ENCODE measurements around the gene CADPS2. TPM values are rescaled to one million over a fixed set of nuclear protein-coding genes. Genes with fewer than 3 reads are reported as not detected.

The CADPS2 gene
- total and polyA plus RNA-seq, 2 donors (not counting 1 experiment from before 2014, with no cell fraction given) = not detected

- no peaks in the 10 kb centered on the region for H3K27me3 Mint-ChIP-seq
- intact Hi-C loops (cut with micrococcal nuclease) = no loop called here
- ChIA-PET POLR2A (no interaction called here), CTCF (no interaction called here)
- H3K4me3 ChIP-seq (ENCODE audit: control extremely low read depth in 1 of 5, extremely low read depth in 1 of 5, insufficient read depth in 1 of 5, low read depth in 2 of 5, low read length in 4 of 5) = no peak overlapping the region
- H3K9me3 Mint-ChIP-seq (ENCODE audit: insufficient read depth) = no peaks in the 10 kb centered on the region
- ATAC-seq (ENCODE audit: low read depth) (no peak), DNase-seq (no peak)
- H3K9me3 ChIP-seq (ENCODE audit: control extremely low read depth in 1 of 3, control insufficient read depth in 2 of 3, insufficient read depth in 1 of 3, low read length in 2 of 3) = peaks cover 0 to 11% (median 0%) of the 10 kb centered on the region in 3 donors
- H3K4me1 Mint-ChIP-seq = no peaks in the 10 kb centered on the region
- no peak overlapping the region for H3K9ac ChIP-seq (ENCODE audit: low read length)
- H3K4me1 ChIP-seq (ENCODE audit: control insufficient read depth in 2 of 2, insufficient read depth in 2 of 2, low read length in 2 of 2) = no peaks in the 10 kb centered on the region
- H3K79me2 ChIP-seq (ENCODE audit: control insufficient read depth, insufficient read depth, low read length) = no peaks in the 10 kb centered on the region
- H3K27me3 ChIP-seq (replicated peaks in 1 of 4; ENCODE audit: control extremely low read depth in 1 of 4, control insufficient read depth in 3 of 4, insufficient read depth in 4 of 4, low read length in 3 of 4) = no peaks in the 10 kb centered on the region
- WGBS (ENCODE audit: insufficient coverage) = 63% methylated on average over 6 of the region's 10 CpGs
- no peak for TF ChIP-seq CTCF (IDR thresholded peaks at IDR 0.05)
- TF ChIP-seq EZH2 (IDR thresholded peaks at IDR 0.05; ENCODE audit: borderline replicate concordance, insufficient read depth, low read depth, low read length, poor library complexity, severe bottlenecking) = no peak
- no peak overlapping the region for H3K27ac Mint-ChIP-seq
- no peak overlapping the region for H3K4me3 Mint-ChIP-seq
- no peaks in the 10 kb centered on the region for H4K20me1 ChIP-seq (ENCODE audit: control insufficient read depth, insufficient read depth, low read length, poor library complexity, severe bottlenecking)
- no peak overlapping the region for H3K27ac ChIP-seq (ENCODE audit: low read length in 2 of 2)
- H3K4me2 ChIP-seq (replicated peaks; ENCODE audit: low read depth, low read length, poor library complexity, severe bottlenecking) = no peak overlapping the region
- H2AFZ ChIP-seq (ENCODE audit: insufficient read depth, low read depth, low read length, poor library complexity, severe bottlenecking) = no peak overlapping the region
- no peaks in the 10 kb centered on the region for H3K36me3 ChIP-seq (replicated peaks in 1 of 2; ENCODE audit: control extremely low read depth in 1 of 2, control insufficient read depth in 1 of 2, extremely low read depth in 1 of 2, insufficient read depth in 2 of 2, low read length in 1 of 2)
Measured at GRCh38 chr7:122686360-122686878, 199.8 kb downstream of the CADPS2 start.

GRCh38 chr7:122684504-122684903 is 201.8 kb downstream of the CADPS2 start:
- H3K4me1 ChIP-seq (ENCODE audit: control insufficient read depth in 2 of 2, insufficient read depth in 2 of 2, low read length in 2 of 2) = no peaks in the 10 kb centered on the region
- no peak overlapping the region for H2AFZ ChIP-seq (ENCODE audit: insufficient read depth, low read depth, low read length, poor library complexity, severe bottlenecking)
- H3K36me3 ChIP-seq (replicated peaks in 1 of 2; ENCODE audit: control extremely low read depth in 1 of 2, control insufficient read depth in 1 of 2, extremely low read depth in 1 of 2, insufficient read depth in 2 of 2, low read length in 1 of 2) = no peaks in the 10 kb centered on the region
- intact Hi-C loops (cut with micrococcal nuclease) = no loop called here
- DNase-seq (no peak), ATAC-seq (ENCODE audit: low read depth) (no peak)
- ChIA-PET CTCF (no interaction called here), POLR2A (no interaction called here)
- H3K4me1 Mint-ChIP-seq = no peaks in the 10 kb centered on the region
- H3K9me3 Mint-ChIP-seq (ENCODE audit: insufficient read depth) = no peaks in the 10 kb centered on the region
- H3K4me3 ChIP-seq (ENCODE audit: control extremely low read depth in 1 of 5, extremely low read depth in 1 of 5, insufficient read depth in 1 of 5, low read depth in 2 of 5, low read length in 4 of 5) = no peak overlapping the region
- H3K27ac Mint-ChIP-seq = no peak overlapping the region
- TF ChIP-seq CTCF (IDR thresholded peaks at IDR 0.05) = no peak
- H3K9ac ChIP-seq (ENCODE audit: low read length) = no peak overlapping the region
- H3K27me3 Mint-ChIP-seq = no peaks in the 10 kb centered on the region
- WGBS (ENCODE audit: insufficient coverage) = no CpG with 5 or more reads among the region's 2 CpGs
- H3K27me3 ChIP-seq (replicated peaks in 1 of 4; ENCODE audit: control extremely low read depth in 1 of 4, control insufficient read depth in 3 of 4, insufficient read depth in 4 of 4, low read length in 3 of 4) = no peaks in the 10 kb centered on the region
- no peak overlapping the region for H3K4me3 Mint-ChIP-seq
- no peaks in the 10 kb centered on the region for H3K79me2 ChIP-seq (ENCODE audit: control insufficient read depth, insufficient read depth, low read length)
- H3K4me2 ChIP-seq (replicated peaks; ENCODE audit: low read depth, low read length, poor library complexity, severe bottlenecking) = no peak overlapping the region
- no peak overlapping the region for H3K27ac ChIP-seq (ENCODE audit: low read length in 2 of 2)
- peaks cover 0 to 7% (median 0%) of the 10 kb centered on the region in 3 donors for H3K9me3 ChIP-seq (ENCODE audit: control extremely low read depth in 1 of 3, control insufficient read depth in 2 of 3, insufficient read depth in 1 of 3, low read length in 2 of 3)
- H4K20me1 ChIP-seq (ENCODE audit: control insufficient read depth, insufficient read depth, low read length, poor library complexity, severe bottlenecking) = no peaks in the 10 kb centered on the region
